Neutrophil (primary cell): Measurements from ENCODE around the gene SLC35F1.

ENCODE experiments used
- H3K27ac ChIP-seq: fragments of 200-600 bp; sonication (generic); 2 replicates; pipeline ENCODE4 v1.5.1; 2016; ENCODE audit warnings: mild to moderate bottlenecking, moderate library complexity
- H3K27me3 ChIP-seq: fragments of 200-600 bp; sonication (generic); 2 replicates; pipeline ENCODE4 v1.6.0; 2016; ENCODE audit warnings: mild to moderate bottlenecking
- H3K36me3 ChIP-seq: fragments of 200-600 bp; sonication (generic); 2 replicates; pipeline ENCODE4 v1.5.1; 2017
- H3K4me1 ChIP-seq, 2 experiments: fragments of 200-600 bp in 1 of 2; sonication (generic) in 1 of 2; 1 replicate in 1 of 2; 2 replicates in 1 of 2; pipeline versions ENCODE4 v1.5.1 to v1.6.1; 2013 to 2016; ENCODE audit warnings: low read depth in 1 of 2, low read length in 1 of 2, mild to moderate bottlenecking in 1 of 2, moderate library complexity in 1 of 2; ENCODE audit not compliant: control insufficient read depth in 1 of 2, insufficient read depth in 1 of 2
- H3K4me3 ChIP-seq, 2 experiments: fragments of 200-600 bp in 1 of 2; sonication (generic) in 1 of 2; 1 replicate in 1 of 2; 2 replicates in 1 of 2; pipeline ENCODE4 v1.5.1; 2013 to 2016; ENCODE audit warnings: low read depth in 1 of 2, low read length in 1 of 2, mild to moderate bottlenecking in 1 of 2, moderate library complexity in 1 of 2
- H3K9me3 ChIP-seq: fragments of 200-600 bp; sonication (generic); 2 replicates; pipeline ENCODE4 v1.5.1; 2016
- TF ChIP-seq, protein P1 (sequence below): fragments of 200-600 bp; sonication (generic); IDR thresholded peaks from 2 replicates; pipeline ENCODE4 v1.5.1; 2016; ENCODE audit warnings: antibody characterized with exemption

SLC35F1 gene

DNA sequence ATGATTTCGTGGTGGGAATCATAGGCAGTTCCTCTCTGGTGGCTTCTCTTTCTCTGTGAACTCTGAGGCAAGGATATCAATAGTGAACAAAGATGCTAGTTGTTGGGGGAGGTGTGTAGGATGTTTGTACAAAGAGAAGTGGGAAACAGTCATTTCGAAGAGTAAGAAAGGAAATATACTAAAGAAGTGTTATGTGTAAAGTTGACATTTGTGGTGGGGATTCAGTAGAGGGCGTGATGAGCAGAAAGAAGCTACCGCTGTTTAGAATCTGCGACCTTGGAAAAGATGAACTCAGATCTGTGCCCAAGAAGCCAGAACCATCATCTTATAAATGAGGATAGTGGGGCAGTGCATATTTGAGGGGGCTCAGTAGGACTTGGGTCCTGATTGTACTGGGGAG lies 11.4 kb downstream of the SLC35F1 start:
- no peaks in the 10 kb centered on the region for H3K36me3 ChIP-seq
- TF ChIP-seq, protein P1, sequence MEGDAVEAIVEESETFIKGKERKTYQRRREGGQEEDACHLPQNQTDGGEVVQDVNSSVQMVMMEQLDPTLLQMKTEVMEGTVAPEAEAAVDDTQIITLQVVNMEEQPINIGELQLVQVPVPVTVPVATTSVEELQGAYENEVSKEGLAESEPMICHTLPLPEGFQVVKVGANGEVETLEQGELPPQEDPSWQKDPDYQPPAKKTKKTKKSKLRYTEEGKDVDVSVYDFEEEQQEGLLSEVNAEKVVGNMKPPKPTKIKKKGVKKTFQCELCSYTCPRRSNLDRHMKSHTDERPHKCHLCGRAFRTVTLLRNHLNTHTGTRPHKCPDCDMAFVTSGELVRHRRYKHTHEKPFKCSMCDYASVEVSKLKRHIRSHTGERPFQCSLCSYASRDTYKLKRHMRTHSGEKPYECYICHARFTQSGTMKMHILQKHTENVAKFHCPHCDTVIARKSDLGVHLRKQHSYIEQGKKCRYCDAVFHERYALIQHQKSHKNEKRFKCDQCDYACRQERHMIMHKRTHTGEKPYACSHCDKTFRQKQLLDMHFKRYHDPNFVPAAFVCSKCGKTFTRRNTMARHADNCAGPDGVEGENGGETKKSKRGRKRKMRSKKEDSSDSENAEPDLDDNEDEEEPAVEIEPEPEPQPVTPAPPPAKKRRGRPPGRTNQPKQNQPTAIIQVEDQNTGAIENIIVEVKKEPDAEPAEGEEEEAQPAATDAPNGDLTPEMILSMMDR: no peak
- H3K4me1 ChIP-seq: peaks cover 0 to 8% of the 10 kb centered on the region in 2 experiments
- peaks cover 35% of the 10 kb centered on the region for H3K27me3 ChIP-seq
- H3K4me3 ChIP-seq: no peak overlapping the region
- H3K27ac ChIP-seq: no peak overlapping the region
- no peaks in the 10 kb centered on the region for H3K9me3 ChIP-seq

DNA sequence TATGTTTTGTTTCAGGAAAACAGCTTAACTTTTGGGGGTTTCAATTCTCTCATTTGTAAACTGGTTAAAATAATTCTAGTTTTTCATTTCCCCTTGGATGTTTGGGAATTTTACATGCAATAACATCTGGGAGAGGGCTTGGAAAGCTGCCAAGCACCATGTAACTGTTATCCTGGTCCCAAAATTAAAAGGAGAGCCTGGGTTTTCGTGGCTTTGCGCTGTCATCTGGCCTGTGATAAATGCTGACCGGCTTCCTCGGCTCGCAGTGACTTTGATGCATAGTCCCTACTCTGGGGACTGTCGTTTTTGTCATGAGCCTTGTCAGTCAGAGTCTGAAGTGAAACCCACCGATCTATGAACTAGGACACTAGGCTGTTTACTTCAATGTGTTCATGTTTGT lies 12.2 kb downstream of the SLC35F1 start:
- Histone ChIP-seq H3K4me1 (peaks cover 0 to 8% of the 10 kb centered on the region in 2 experiments), H3K27me3 (peaks cover 35% of the 10 kb centered on the region), H3K9me3 (no peaks in the 10 kb centered on the region), H3K4me3 (no peak overlapping the region), H3K27ac (no peak overlapping the region), H3K36me3 (no peaks in the 10 kb centered on the region)
- TF ChIP-seq, protein P1: no peak

DNA sequence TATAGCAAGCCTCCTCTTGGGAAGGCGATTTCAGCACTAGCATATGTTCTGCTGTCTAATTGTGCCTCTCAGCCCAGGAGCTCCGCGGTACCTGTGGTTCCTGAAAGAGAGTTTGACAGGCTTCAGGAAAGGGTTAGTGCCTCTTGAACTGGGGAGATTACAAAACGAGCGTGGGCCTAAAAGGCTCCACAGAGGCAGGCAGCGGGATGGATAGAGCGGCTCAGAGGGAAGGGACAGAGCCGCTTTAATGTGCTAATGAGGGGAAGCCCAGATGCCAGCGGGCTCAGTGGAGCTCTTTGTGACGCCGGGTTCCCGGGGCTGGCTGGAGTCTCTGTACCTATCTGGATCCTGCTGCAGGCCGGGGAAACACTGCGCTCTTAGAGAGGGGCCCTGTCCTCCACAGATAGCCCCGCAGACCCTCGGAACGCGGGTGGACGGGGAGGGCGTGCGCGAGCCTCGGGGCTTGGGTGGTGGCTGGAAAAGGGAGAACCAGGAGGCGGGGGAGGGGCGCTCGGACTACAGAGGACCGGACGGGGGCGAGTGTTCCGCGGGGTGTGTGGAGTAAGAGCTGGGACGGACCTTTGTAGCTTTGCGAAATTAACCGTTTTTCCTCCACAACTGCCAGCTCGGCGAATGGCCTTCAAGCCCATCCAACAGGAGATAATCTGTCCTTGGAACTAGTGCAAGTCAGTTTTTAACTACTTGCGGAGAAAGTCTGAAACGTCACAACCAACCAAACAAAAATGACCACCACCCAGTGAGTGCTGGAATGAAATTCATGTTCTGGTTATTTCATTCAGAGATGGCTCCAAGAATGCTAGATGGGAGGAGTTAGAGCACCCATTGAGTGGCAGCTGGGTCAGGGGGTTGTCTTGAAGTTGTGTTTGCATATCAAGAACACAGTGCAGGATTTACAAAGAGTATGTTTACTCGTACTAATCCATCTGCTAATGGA lies 13.0 kb downstream of the SLC35F1 start:
- H3K9me3 ChIP-seq: no peaks in the 10 kb centered on the region
- TF ChIP-seq, protein P1: no peak
- peaks cover 35% of the 10 kb centered on the region for H3K27me3 ChIP-seq
- peaks cover 0 to 8% of the 10 kb centered on the region in 2 experiments for H3K4me1 ChIP-seq
- no peak overlapping the region for H3K4me3 ChIP-seq
- H3K27ac ChIP-seq: no peak overlapping the region
- no peaks in the 10 kb centered on the region for H3K36me3 ChIP-seq

DNA sequence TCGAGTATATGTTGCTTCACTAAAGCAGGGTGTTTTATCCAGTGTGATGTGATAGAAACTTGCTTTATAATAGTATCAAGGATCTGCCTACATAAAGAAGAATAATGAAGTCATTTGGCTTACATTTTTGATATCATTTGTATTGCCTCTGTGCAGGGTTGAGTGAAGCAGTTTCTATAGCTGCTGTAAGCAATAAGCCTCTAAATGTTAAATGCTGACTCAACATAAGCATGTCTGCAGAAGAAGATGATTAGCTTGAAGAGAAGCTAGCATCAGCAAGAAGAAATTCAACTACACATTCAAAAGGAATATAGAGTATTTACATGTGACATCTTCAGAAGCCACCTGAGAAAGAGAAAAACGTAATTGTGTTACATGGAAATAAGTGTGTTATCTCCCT lies 17.6 kb downstream of the SLC35F1 start:
- Histone ChIP-seq H3K4me1 (peaks cover 0 to 8% of the 10 kb centered on the region in 2 experiments), H3K27ac (no peak overlapping the region), H3K9me3 (no peaks in the 10 kb centered on the region), H3K36me3 (no peaks in the 10 kb centered on the region), H3K27me3 (peaks cover 15% of the 10 kb centered on the region), H3K4me3 (no peak overlapping the region)
- TF ChIP-seq, protein P1: no peak

DNA sequence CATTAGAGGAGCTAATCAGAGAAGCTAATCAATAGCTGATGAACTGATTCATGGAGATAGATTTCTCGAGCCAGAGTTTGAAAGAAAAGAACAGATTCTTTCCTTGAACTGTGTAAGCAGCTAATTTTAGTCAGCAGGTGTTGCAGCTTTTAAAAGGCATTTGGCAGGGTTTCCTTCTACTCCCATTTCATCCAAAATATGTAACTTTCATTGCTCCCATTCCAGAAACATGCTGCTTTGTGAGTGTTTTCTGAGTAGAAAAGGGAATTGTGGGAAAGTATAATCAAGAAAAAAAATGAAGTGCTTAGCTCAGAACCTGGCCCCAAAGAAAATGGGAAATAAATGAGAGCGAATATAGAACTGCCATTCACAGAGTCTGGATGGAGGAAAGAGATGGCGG lies 20.8 kb downstream of the SLC35F1 start:
- Histone ChIP-seq H3K27me3 (no peaks in the 10 kb centered on the region), H3K4me1 (no peaks in the 10 kb centered on the region), H3K36me3 (no peaks in the 10 kb centered on the region), H3K27ac (no peak overlapping the region), H3K4me3 (no peak overlapping the region), H3K9me3 (no peaks in the 10 kb centered on the region)
- TF ChIP-seq, protein P1: no peak
